Gastrocnemius medialis (tissue), 4 donors: ENCODE measurements around the gene FPGS. TPM values are rescaled to one million over a fixed set of nuclear protein-coding genes. Genes with fewer than 3 reads are reported as not detected.

Experiments used
- ATAC-seq, 2 donors: fragments of 150-250 bp; one replicate each; pipeline ENCODE4 v1.9.1; 2016
- DNase-seq, 2 donors: peaks; one replicate each; pipeline ENCODE4 v3.0.0-alpha.2; 2019
- H3K27ac ChIP-seq, 4 donors: fragments of 200-600 bp; sonication (generic); 1 replicate in 1 of 4; 2 replicates in 3 of 4; pipeline ENCODE4 v1.5.1; 2016 to 2018; ENCODE audit warnings: mild to moderate bottlenecking in 2 of 4, moderate library complexity in 1 of 4
- H3K27me3 ChIP-seq, 3 donors: fragments of 200-600 bp; sonication (generic) in 2 of 3; 1 replicate in 1 of 3; 2 replicates in 2 of 3; pipeline versions ENCODE4 v1.5.1 to v1.6.0; 2016 to 2019; ENCODE audit warnings: mild to moderate bottlenecking in 1 of 3, moderate library complexity in 1 of 3
- H3K36me3 ChIP-seq, 2 donors: fragments of 200-600 bp; sonication (generic) in 1 of 2; one replicate each; pipeline ENCODE4 v1.5.1; 2017 to 2018
- H3K4me1 ChIP-seq, 2 donors: fragments of 200-600 bp; sonication (generic) in 1 of 2; one replicate each; pipeline ENCODE4 v1.5.1; 2016 to 2017; ENCODE audit warnings: mild to moderate bottlenecking in 2 of 2
- H3K4me3 ChIP-seq, 4 donors: fragments of 200-600 bp; sonication (generic) in 3 of 4; 1 replicate in 1 of 4; 2 replicates in 3 of 4; pipeline ENCODE4 v1.5.1; 2016 to 2019; ENCODE audit warnings: mild to moderate bottlenecking in 2 of 4
- H3K9me3 ChIP-seq, 3 donors: fragments of 200-600 bp; sonication (generic) in 2 of 3; 1 replicate in 1 of 3; 2 replicates in 2 of 3; pipeline ENCODE4 v1.5.1; 2016 to 2019
- CTCF ChIP-seq, 5 experiments: fragments of 450-650 bp in 3 of 5; fragments of 200-600 bp in 2 of 5; sonication (generic) in 2 of 5; IDR thresholded peaks in 4 of 5; conservative IDR thresholded peaks in 1 of 5; 1 replicate in 4 of 5; 2 replicates in 1 of 5; pipeline ENCODE4 v1.5.1; 2016 to 2019; ENCODE audit warnings: antibody characterized with exemption in 5 of 5, mild to moderate bottlenecking in 3 of 5, moderate library complexity in 3 of 5
- POLR2A ChIP-seq, 2 donors: fragments of 450-650 bp; IDR thresholded peaks; one replicate each; pipeline ENCODE4 v1.6.1; 2017; ENCODE audit warnings: antibody characterized with exemption in 2 of 2, mild to moderate bottlenecking in 2 of 2, moderate library complexity in 2 of 2
- in situ Hi-C, 4 donors: fragments of 200-750 bp; cut with MboI; loops; one replicate each; pipeline versions ENCODE4 v1.15.0 to v1.8.0; 2017; ENCODE audit warnings: low sequenced_read_pairs in 4 of 4
- intact Hi-C: fragments of 100-400 bp; cut with DNase I; formaldehyde crosslinking; loops from one replicate; pipeline ENCODE4 v1.15.1; 2023; ENCODE audit warnings: low total_unique reads
- total RNA-seq, 4 donors: library from RNA; depleted of rRNA; stranded (reverse); fragments of >200 nt; gene quantifications; one replicate each; pipeline versions ENCODE4 v1.1.0 to v1.2.3, GENCODE V29; 2016

FPGS gene
- total RNA-seq, 4 donors from 2014 or later, result 36.4 to 87.6 (median 47.7) TPM

GRCh38 chr9:127809540-127810377 lies 7.1 kb downstream of the FPGS start:
- Histone ChIP-seq H3K27ac (peak overlapping the region in 3 of 4 donors; percentile 41 to 55 (median 42)), H3K36me3 (peaks cover 0 to 83% of the 10 kb centered on the region in 2 donors)
- intact Hi-C loops, result loop anchor here (10.0 kb wide), 1 partner anchor 285 kb away; no protein-coding TSS in a partner anchor

GRCh38 chr9:127810378-127811187 lies 7.9 kb downstream of the FPGS start:
- no peak for DNase-seq
- no peaks in the 10 kb centered on the region for H3K27me3 ChIP-seq
- in situ Hi-C loops (no loop called here), intact Hi-C loops (no loop called here)
- H3K27ac ChIP-seq, result peak overlapping the region in 2 of 4 donors; percentile 49 to 55
- no peak for ATAC-seq
- H3K4me3 ChIP-seq, result no peak overlapping the region
- no peaks in the 10 kb centered on the region for H3K9me3 ChIP-seq
- H3K4me1 ChIP-seq, result peaks cover 3 to 14% of the 10 kb centered on the region in 2 donors
- peaks cover 0 to 83% of the 10 kb centered on the region in 2 donors for H3K36me3 ChIP-seq
- TF ChIP-seq CTCF (IDR thresholded peaks at IDR 0.05 in 4 of 5, conservative IDR thresholded peaks at IDR 0.05 in 1 of 5) (no peak), POLR2A (IDR thresholded peaks at IDR 0.05) (no peak)

More at GRCh38 chr9:127809540-127810377, 7.1 kb downstream of the FPGS start:
- DNase-seq (no peak), ATAC-seq (no peak)
- Histone ChIP-seq H3K4me1 (peaks cover 8 to 20% of the 10 kb centered on the region in 2 donors), H3K9me3 (no peaks in the 10 kb centered on the region), H3K27me3 (no peaks in the 10 kb centered on the region), H3K4me3 (no peak overlapping the region)
- TF ChIP-seq CTCF (IDR thresholded peaks at IDR 0.05 in 4 of 5, conservative IDR thresholded peaks at IDR 0.05 in 1 of 5) (no peak), POLR2A (IDR thresholded peaks at IDR 0.05) (no peak)
- in situ Hi-C loops, result loop anchor here in 1 of 4 donors (10.0 kb wide), 1 partner anchor 55 kb away; no protein-coding TSS in a partner anchor

- intact Hi-C loops, result no loop called here
- DNase-seq, result no peak
- H3K9me3 ChIP-seq, result no peaks in the 10 kb centered on the region
- no peaks in the 10 kb centered on the region for H3K27me3 ChIP-seq
- H3K27ac ChIP-seq, result no peak overlapping the region
- TF ChIP-seq POLR2A (IDR thresholded peaks at IDR 0.05) (no peak), CTCF (IDR thresholded peaks at IDR 0.05 in 4 of 5, conservative IDR thresholded peaks at IDR 0.05 in 1 of 5) (no peak)
- ATAC-seq, result no peak
- in situ Hi-C loops, result no loop called here
- peaks cover 0 to 87% of the 10 kb centered on the region in 2 donors for H3K36me3 ChIP-seq
- H3K4me1 ChIP-seq, result peaks cover 3 to 4% of the 10 kb centered on the region in 2 donors
- H3K4me3 ChIP-seq, result no peak overlapping the region
Observed at GRCh38 chr9:127812011-127812410, 9.3 kb downstream of the FPGS start.

- no peaks in the 10 kb centered on the region for H3K9me3 ChIP-seq
- intact Hi-C loops, result no loop called here
- peaks cover 6 to 7% of the 10 kb centered on the region in 2 donors for H3K4me1 ChIP-seq
- H3K27ac ChIP-seq, result peak overlapping the region in 1 of 4 donors; percentile 4
- H3K27me3 ChIP-seq, result no peaks in the 10 kb centered on the region
- no peak overlapping the region for H3K4me3 ChIP-seq
- no peak for ATAC-seq
- H3K36me3 ChIP-seq, result peaks cover 0 to 80% of the 10 kb centered on the region in 2 donors
- TF ChIP-seq POLR2A (IDR thresholded peaks at IDR 0.05) (no peak), CTCF (IDR thresholded peaks at IDR 0.05 in 4 of 5, conservative IDR thresholded peaks at IDR 0.05 in 1 of 5) (no peak)
- in situ Hi-C loops, result no loop called here
- DNase-seq, result no peak
Observed at GRCh38 chr9:127812936-127813675, 10.4 kb downstream of the FPGS start.
